Measurements from ENCODE around the gene CCDC144A.
"Not testable (repeated sequence)": the region's sequence is repeated elsewhere in the genome, so short reads cannot be mapped to it uniquely, and the experiment has no call there.

CCDC144A gene

GRCh38 chr17:16818821-16819683 lies 129.0 kb downstream of the CCDC144A start:
- DNase-seq: peak in 1 of 56 donors; percentile 43

DNA sequence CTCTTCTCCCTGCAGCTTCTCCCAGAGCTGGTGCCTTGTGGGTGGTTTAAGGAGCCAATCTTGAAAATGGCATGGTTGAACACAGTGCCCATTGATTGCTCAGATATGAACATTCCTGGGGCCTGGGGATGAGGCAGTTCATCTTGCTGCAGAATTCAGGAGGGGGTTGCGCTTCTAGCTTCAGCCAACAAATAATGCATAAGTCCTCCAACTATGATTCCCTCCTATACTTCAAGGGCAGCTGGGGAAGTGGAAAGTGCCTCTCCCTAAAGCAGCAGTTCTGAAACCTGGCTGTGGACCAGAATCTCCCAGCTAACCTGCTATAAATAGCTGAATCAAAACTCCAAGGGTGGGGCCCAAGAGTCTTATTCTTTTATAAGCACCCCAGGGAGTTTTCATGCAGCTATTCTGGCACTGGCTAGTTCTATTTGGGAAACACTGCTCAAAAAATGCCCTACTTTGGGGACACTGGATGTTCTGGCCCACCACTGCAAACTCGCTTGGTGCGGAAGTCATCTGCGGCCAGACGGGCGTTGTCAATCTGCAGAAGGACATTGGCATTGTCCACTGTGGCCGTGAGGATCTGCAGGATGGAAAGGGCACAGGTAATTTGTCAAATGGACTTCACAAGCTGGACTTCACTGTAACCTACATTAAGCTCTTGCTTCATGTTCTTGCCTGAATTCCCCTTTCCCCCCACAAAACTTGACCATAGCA lies 130.3 kb downstream of the CCDC144A start:
- peak in 2 of 56 donors; percentile 16 to 41 for DNase-seq

DNA sequence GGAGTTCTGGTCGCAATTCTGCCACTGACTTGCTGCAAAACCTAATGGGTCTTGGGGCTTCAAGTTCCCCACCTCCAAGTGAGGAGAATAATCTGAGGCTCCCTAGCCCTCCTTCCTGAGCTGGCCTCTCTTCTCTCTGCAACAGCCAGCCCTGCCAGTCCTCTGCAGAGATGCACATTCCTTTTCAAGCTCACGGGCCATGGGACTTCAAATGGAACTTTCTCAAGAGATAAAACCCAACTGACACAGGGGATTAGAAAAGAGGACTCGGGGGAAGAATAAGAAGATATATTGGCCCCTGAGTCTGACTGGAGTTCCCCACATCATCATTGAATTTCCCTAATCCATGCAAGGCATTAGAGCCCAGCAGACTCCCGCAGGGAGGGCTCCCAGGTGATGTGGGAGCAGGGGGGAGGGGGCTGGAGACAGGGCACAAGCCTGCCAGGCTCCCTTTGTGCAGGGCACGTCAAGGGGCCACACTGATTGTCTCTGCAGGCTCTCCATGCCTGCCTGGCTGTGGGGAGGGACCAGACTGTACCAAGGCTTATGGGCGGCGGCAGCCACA lies 131.0 kb downstream of the CCDC144A start:
- DNase-seq: no peak

GRCh38 chr17:16822133-16822532 lies 132.1 kb downstream of the CCDC144A start:
- not testable (repeated sequence) for DNase-seq

DNA sequence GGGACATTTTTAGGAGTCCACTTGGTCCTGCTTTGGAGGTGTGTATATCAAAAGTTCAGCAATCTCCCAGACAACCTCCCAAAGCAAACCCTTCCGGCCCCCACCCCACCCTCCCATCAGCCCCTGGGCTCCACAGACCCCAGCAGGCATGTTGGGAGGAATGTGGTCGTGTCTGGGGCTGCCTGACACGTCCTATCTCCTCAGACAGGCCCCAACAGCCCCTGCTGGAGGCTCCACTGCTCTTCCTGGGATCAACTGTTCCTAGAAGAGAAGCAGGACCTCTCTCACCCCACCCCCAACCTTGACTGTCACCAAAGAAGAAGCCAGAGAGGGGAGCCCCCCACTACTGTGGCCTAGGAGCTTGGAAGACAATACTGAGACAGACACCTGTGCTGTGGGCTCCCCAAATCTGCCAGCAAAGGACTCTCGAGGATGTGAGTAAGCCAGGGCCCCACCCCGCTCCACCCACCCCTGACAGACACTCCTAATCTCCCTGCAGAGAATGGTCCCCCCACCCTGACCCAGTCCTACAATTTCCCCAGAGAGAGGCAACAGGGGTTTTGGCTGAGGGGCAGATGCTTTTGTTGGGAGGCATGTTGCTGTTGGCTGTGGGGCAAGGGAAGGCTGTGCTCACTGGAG lies 133.8 kb downstream of the CCDC144A start:
- not testable (repeated sequence) for DNase-seq

Data from amygdala (tissue), 56 donors.